Measurements from ENCODE around the gene SCPEP1.
A peak's percentile ranks its signal among the peaks of the same experiment; 100 is the strongest.

SCPEP1 gene

DNA sequence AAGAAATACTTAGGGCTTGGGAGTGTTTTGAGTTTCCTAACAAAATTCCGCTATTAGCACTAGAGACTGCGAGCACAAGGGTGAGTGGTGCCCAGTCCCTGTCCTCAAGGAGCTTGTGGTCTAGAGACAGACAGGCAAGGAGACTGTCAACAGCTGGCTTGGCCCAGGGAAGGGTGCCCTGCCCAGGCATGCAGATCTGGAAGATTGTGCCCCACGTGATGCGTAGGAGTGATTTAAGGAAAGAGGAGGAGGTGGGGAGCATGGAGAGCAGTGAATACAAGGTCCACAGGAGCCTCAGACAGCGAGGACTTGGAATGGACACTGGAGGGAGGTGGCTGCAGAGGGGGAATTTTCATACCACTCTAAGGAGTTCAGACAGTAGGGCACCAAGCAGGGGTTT is 25.0 kb downstream of the SCPEP1 start:
- no peak for DNase-seq (ENCODE audit: low read depth)

DNA sequence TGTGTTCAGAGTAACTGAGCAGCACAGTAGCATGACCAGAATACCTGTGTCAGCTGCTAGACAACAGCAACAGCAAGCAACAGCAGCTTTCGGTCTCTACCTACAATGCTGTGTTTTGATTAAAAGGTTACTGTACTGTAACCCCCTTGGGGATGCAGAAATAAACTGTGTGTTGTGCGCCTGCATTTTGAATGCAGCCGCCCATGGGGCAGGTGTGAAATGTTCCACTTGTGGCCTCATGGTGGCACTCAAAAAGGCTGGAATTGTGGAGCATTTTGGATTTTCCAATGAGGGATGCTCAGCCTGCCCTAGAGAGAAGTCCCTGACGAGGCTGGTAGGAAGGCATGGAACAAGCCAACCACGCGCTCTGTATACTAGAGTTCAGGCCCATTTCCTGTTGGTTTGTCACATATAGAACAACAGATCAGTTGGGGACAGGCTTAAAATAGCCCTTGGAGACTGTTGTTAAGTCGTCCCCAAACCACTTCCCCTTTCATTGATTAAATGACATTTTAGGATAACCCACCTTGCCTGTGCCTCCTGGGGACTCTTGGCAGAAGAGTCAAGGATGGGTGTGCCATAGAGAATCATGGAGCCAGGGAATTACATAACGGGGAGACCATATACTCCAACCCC is 27.1 kb downstream of the SCPEP1 start:
- no peak for DNase-seq (ENCODE audit: low read depth)

DNA sequence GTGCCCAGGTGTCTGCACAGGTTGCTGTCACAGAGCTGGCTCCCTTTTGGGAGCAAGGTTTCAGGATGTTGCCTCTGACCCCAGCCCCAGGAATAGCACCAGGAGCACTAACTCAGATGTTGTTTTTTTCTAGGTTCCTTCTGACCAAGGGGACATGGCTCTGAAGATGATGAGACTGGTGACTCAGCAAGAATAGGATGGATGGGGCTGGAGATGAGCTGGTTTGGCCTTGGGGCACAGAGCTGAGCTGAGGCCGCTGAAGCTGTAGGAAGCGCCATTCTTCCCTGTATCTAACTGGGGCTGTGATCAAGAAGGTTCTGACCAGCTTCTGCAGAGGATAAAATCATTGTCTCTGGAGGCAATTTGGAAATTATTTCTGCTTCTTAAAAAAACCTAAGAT is 28.1 kb downstream of the SCPEP1 start:
- no peak for DNase-seq (ENCODE audit: low read depth)

DNA sequence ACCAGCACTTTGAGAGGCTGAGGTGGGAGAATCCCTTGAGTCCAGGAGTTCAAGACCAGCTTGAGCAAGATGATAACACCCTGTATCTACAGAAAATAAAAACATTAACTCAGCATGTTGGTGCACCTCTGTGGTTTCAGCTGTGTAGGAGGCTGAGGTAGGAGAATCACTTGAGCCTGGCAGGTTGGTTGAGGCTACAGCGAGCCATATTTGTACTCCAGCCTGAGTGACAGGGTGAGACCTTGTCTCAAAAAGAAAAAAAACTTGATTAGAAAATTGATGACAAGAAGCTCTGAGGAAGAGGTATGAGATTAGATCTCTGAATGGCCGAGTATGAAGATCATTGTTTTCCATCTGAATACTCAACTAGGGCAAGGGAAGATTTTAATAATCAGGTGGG is 31.0 kb downstream of the SCPEP1 start:
- no peak for DNase-seq (ENCODE audit: low read depth)

DNA sequence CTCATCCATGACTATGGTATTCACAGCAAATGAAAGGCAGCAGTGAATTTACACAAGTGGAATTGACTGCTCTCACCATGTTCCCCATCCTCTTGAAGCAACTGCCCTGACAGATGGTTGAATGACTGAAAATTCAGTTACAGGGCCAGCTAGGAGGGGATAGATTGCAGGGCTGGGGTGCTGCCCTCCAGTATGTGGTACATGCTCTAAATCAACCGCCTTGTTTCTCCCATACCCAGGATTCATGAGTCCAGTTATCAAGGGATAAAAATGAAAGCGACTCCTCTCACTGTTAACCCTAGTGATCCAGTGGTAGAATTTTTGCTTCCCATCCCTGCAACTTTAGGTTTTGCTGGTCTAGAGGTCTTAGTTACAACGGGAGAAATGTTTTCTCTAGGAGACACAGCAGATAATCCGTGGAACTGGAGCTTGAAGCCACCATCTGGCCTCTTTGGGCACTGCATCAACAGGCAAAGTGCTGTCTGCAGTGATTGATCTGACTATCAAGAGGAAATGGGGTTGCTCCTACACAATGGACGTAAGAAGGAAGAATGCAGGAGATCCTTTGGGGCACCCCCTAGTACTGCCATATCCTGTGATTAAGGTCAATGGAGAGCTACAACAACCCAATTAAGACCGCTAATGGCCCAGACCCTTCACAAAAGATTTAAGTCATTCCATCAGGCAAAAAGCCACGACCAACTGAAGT is 32.0 kb downstream of the SCPEP1 start:
- peak; percentile 27 for DNase-seq (ENCODE audit: low read depth)

DNA sequence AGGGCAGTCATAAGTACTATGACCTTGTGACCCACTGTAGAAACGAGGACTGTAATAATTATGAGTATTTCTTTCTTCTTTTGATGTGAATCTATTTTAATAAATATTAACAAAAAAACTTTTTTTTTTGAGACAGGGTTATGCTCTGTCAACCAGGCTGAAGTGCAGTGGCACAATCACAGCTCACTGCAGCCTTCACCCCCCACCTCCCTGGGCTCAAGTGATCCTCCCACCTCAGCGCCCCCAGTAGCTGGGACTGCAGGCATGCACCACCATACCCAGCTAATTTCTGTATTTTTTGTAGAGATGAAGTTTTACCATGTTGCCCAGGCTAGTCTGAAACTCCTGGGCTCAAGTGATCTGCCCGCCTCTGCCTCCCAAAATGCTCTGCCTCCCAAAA is 32.6 kb downstream of the SCPEP1 start:
- DNase-seq (ENCODE audit: low read depth), result no peak

DNA sequence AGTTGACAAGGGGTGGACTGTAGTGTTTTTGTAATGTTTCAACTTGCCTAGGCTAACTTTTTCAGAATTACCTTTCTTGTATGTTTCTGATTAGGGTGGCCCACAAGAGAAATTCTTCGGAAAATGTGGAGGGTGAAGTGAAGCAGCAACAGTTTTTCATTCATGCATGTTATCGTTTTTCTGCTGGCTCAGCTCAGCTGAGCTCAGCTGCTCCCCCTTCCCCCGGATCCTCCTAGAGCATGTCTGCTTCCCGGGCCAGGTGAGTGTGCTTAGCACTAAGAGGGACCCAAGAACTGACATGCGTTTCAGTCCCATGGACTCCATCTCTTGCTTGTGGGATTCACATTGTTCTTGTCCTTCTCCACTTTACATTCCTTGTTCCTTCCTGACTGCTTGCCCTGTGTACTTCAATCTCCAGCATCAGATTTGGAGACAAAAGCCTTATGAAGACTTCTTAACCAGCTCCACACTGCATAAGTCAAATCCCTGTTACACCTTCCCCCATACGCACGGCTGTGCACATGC is 33.6 kb downstream of the SCPEP1 start:
- no peak for DNase-seq (ENCODE audit: low read depth)

DNA sequence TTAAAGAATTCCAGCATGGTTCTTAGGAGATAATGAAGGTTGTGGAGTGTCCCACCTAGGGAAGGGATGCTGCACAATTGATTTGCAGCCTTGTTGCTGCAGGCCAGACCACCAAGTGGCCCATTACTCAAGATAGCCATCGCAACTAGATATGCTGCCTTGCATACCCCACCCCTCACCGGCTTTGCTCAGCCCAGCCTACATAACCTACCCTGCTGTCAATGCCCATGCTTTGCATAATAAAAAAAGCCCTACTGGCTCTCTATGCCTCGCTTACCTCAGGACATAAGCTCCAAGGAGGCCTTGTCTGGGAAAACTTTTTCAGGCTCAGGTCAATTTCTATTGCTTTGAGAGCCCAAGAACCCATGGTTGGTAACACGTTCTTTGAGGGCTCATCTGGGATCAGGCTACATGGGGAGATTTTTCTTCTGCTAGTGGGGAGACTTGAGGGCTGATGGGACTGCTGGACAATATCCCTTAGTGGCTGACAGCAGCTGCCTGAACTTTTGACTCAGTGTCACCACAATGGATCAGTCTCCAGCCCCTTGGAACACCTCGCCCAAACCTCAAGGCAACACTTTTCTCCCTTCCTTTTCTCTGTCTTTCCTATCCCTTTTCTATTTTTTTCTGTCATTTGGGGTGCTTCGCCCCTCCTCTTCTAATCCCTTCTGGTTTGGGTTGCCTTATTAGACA is 38.3 kb downstream of the SCPEP1 start:
- no peak for DNase-seq (ENCODE audit: low read depth)

DNA sequence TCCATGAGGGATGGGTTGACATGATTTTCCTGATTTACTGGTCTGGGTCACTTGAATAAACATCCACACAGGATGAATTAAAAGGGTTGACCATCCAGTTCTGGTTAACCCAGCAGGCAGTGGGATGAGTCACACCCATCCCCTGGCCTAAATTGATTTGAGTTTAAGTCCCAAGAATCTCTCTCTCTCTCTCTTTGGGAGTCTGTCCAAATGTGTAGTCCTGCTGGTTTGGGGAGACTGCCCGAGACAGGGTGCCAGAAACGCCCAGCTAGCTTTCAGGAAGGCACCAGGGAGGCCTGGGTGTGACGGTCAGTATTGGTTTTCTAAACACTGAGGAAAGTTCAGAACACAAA is 38.8 kb downstream of the SCPEP1 start:
- DNase-seq (ENCODE audit: low read depth), result no peak

DNA sequence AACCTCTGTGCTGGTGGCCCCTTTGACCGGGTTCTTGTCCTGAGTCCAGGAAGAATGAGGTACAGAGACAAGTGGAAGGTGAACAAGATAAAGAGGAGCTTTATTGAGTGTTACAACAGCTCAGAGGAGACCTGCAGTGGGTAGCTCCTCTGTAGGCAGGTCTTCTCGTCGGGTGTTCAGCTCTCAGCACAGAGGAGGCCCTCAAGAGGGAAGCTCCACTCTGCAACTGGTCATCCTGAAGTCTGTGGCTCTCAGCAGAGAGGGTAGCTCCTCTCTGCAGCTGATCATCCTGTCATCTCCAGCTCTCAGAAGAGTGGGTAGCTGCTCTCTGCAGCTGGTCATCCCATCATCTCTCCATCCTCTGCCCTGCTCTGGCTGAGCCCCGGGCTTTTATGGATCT is 39.7 kb downstream of the SCPEP1 start:
- no peak for DNase-seq (ENCODE audit: low read depth)

DNA sequence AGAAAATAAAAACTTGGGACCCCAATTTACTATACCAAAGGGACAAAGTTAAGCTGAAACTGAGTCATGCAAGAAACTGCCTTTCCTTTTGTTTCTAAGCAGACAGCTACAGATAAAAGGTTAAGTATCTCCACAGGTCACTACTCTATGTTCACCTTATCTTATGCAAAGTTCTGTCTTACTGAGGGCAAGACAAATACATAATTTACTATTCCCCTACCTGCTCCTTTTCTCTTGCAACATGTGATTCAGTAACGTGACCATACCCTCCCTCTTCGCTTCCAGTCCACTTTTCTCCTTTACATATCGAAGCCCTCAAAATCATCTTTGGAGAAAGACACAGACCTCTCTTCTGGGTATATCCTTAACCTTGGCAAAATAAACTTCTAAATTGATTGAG is 42.3 kb downstream of the SCPEP1 start:
- DNase-seq (ENCODE audit: low read depth), result no peak

DNA sequence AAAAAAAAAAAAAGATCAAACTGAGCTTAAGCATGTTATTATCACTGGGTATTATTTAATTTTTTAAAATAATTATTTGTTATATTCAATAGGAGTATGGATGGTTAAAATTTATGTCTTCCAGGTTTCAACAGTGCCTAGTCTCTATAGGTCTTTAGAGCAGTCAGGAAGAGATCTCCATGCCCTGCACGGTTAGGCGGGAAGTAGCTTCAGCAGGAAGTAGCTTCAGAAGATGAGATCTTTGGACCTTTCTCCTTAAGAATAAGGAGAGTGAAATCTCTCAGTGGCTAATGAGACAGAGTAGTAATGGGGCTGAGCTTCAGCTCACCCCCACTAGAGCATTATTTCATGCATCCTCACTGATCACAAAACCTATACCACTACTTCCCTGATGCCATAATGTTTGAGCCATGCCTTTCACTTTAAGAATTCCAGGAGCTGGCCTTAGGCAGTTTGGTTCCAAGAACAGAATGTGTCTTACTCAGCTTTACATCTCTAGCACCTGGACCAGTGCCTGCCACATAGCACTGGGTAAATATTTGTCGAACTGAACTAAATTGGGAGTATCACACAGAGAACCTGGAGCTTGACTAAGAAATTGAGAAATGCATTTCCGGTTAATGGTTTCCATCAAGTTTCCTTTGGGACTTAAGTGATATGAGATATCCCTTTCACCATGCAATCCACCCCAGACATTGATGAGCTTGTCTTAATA is 43.5 kb downstream of the SCPEP1 start:
- DNase-seq (ENCODE audit: low read depth), result no peak

DNA sequence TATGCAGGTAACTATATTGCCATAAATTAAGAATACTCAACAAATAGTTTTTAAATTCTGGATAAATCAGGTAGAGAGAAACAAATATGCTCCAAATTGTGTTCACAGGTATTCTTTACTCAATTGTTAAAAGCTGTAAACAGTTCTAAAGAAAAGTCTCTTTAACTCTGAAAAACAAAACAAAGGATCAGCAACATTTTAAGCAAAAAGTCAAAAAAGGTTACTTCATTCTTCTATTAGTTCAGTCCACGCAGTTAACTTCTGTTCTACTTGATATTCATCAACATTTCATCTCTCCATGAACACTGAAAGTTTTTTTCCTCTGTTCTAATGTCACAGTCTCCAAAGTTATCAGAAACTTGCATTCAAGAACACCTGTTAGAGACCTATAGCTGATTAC is 47.9 kb downstream of the SCPEP1 start:
- DNase-seq (ENCODE audit: low read depth), result no peak

DNA sequence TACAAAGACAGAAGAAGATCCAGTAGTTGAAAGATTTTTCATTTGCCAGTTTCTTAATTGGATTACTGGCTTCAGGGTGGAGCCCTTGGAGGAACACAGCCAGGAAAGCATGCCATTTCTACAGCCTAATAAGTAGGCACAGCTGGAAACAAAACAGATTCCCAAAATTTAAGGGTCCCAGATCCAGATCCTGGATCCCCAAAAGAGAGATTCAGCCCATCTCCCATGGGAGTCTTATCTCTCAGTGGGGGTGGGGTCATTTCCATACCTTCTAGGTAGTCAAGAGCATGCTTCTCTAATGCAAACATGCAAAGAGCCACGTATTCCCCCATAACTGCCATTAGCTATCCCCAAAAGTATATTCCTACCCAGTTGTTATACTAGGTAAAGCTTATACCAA is 49.9 kb downstream of the SCPEP1 start:
- DNase-seq (ENCODE audit: low read depth), result no peak

DNA sequence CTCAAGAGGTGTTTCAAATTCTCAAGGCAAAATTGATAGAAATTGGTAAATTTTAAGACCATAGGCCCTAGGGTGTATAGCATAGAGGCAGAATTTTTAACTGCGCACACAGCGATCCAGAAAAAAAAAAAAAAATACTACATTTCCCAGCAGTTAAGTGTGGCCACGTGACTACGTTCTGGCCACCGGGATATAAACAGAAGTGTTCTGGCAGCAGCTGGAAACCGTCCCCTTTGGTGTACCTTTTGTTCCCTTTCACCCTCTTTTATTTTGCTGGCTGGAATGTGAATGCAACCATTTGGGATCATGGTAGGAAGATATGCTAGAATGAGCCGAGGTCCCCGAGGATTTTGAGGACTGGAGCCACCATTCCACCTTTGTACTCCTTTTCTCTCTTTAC is 54.4 kb downstream of the SCPEP1 start:
- DNase-seq (ENCODE audit: low read depth), result no peak

DNA sequence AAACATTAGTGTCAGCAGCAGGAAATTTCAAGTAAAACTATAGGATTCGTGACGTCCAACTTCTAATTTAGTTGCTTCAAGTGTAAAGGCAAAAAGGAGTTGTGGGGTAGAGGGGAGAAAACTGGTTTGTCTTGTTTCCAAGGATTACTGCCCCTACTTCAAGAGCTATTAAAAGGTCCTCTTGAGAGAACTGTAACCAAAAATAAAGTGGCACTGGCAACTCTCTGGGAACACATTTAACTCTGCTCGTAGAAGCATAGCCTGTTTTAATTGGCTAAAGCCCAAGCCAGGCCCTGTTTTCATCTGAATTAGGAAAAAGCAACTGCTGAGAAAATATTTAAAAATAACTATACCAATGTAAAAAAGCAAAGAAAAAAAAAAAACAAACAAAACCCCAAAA is 55.4 kb downstream of the SCPEP1 start:
- no peak for DNase-seq (ENCODE audit: low read depth)

DNA sequence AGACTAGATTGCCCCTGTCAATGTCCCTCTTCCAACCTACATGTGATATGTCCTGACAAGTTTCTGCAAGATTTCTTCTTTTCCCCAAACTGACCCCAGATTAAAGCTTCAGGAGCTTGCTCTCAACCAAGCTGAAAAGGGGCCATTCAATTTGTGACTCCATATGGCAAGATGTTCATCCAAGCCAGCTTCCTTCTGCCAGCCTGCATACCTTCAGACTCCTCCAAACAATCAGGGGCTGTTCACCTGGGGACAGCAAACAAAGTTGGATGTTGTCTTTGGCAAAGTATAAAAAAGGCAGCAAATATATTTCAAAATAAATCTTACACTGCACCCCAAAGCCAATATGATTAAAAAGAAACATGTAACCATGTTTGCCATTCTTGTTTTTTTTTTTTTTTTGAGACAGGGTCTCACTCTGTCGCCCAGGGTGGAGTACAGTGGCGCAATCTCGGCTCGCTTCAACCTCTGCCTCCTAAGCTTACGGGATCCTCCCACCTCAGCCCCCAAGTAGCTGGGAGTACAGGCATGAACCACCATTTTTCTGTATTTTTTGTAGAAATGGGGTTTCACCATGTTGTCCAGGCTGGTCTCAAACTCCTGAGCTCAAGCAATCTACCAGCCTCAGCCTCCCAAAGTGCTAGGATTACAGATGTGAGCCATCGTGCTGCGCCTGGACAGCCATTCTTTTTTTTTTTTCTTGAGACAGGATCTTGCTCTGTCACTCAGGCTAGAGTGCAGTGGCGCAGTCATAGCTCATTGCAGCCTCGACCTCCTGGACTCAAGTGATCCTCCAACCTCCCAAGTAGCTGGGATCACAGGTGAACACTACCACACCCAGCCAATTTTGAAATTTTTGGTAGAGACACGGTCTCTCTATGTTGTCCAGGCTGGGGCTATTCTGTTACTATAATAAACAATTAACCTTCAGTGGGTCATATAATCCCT is 57.1 kb downstream of the SCPEP1 start:
- DNase-seq (ENCODE audit: low read depth), result no peak

DNA sequence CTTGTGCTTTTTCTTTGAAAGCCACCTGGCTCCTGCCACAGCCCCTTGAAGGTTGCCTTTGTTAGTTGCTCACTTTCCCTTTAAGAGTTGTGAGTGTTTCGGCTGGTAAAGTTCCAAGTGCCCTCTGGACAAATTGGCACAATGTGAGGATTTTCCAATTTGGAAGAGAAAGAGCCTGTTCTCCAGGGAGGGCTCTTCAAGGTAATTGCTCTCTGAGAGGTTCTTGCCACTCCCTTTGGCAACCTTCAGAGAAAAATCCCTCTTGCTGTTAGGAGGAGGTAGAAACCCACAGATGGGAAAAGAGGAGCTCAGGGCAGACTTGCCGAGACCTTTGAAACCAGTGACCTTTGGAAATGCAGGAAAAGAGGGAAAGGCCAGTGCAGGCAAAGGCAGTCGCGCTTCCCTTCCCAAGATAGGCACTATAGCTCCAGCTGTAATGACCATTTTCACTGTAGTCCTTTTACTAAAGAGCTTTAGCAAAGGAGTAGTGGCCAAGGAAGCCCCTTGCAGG is 58.1 kb downstream of the SCPEP1 start:
- DNase-seq (ENCODE audit: low read depth), result no peak

DNA sequence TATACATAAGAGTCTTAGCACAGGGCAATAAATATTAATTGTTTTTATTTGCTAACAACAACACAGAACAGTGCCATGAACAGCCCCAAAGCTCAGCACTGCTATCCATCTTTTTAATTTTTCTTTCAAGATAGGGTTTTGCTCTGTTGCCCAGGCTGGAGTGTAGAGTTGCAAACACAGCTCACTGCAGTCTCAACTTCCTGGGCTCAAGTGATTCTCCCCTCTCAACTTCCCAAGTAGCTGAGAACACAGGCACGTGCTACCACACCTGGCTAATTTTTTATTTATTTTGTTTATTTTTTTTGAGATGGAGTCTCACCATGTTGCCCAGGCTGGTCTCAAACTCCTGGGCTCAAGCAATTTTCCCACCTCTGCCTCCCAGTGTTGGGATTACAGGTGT is 59.5 kb downstream of the SCPEP1 start:
- no peak for DNase-seq (ENCODE audit: low read depth)

DNA sequence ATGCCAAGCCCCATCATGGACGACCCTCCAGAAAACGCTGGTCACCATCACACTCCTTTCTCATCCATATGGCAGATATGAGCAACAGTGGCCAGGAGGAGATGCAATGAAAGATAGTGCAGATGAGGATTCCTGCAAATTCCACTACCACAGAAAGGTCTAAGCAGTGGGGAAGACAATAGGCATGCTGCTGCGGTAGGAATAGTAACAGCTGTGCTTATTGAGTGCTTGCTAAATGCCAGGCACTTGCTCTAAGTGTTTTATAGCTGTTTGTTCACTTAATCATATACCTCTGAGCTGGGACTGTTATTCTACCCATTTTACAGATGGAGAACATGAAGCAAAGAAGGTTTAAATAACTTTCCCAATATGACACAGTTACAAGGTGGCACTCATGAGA is 60.6 kb downstream of the SCPEP1 start:
- no peak for DNase-seq (ENCODE audit: low read depth)

DNA sequence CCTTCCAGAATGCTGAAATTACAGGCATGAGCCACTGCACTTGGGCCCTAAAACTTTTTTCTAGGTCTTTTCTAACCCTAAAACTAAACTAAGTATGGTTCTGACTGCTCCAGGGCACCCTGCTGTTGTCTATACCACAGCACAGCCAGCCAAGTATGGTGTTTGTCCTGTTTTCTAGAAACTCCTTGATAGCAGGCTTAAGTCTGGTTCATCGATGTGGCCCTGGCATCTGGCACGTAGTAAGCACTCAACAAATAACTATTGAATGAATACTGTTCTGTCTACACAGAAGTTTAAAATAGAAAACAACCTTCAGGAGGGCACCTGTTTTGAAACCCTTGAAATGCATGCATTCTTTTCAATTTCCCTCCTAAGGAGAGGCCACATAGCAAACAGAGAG is 62.6 kb downstream of the SCPEP1 start:
- no peak for DNase-seq (ENCODE audit: low read depth)

Measured in stimulated activated CD8-positive, alpha-beta memory T cell treated with anti-CD3 and anti-CD28 coated beads, Interleukin-7, amount 100 ng/mL, for 24 hours (primary cell).